GM06990 (cell line): ENCODE measurements around the gene ATP6V0B.

Experiments used
- DNase-seq: peaks from one replicate; pipeline ENCODE4 v3.0.0-alpha.2; 2011; ENCODE audit not compliant: insufficient read length; ENCODE audit errors: extremely low read depth
- H3K27me3 ChIP-seq: replicated peaks from 2 replicates; pipeline ENCODE4 v1.6.0; 2011; ENCODE audit warnings: low read length; ENCODE audit not compliant: control insufficient read depth, insufficient read depth
- H3K36me3 ChIP-seq: 2 replicates; pipeline ENCODE4 v1.5.1; 2011; ENCODE audit warnings: low read length; ENCODE audit not compliant: control insufficient read depth, insufficient read depth
- H3K4me3 ChIP-seq: replicated peaks from 2 replicates; pipeline ENCODE4 v1.5.1; 2011; ENCODE audit warnings: low read depth, mild to moderate bottlenecking, control low read depth, low read length
- CTCF ChIP-seq: IDR thresholded peaks from 2 replicates; pipeline ENCODE4 v1.5.1; 2011; ENCODE audit warnings: low read length, control low read depth, mild to moderate bottlenecking, inconsistent platforms; ENCODE audit not compliant: insufficient read depth, poor library complexity, severe bottlenecking

Gene ATP6V0B

GRCh38 chr1:43991476-43992231 is 16.9 kb downstream of the ATP6V0B start, which contains the start of gene CCDC24:
Gene CCDC24 (plus strand): TSS chr1:43991599. CDS start chr1:43991879, 280 bp downstream.
- Histone ChIP-seq H3K4me3 (peak within 1 kb of the TSS; percentile 85), H3K27me3 (no peaks in the 10 kb centered on the region), H3K36me3 (no peaks in the 10 kb centered on the region)
- TF ChIP-seq CTCF = no peak
- DNase-seq = peak; percentile 81

GRCh38 chr1:43992232-43992995 is 17.7 kb downstream of the ATP6V0B start:
- no peak for TF ChIP-seq CTCF
- H3K36me3 ChIP-seq = no peaks in the 10 kb centered on the region
- H3K27me3 ChIP-seq = no peaks in the 10 kb centered on the region
- H3K4me3 ChIP-seq = peak overlapping the region; percentile 85
- DNase-seq = no peak

- no peak for DNase-seq
- Histone ChIP-seq H3K4me3 (no peak overlapping the region), H3K27me3 (no peaks in the 10 kb centered on the region), H3K36me3 (no peaks in the 10 kb centered on the region)
- no peak for TF ChIP-seq CTCF
Observed at GRCh38 chr1:43993206-43993914, 18.6 kb downstream of the ATP6V0B start.

GRCh38 chr1:43994071-43994470 is 19.3 kb downstream of the ATP6V0B start:
- TF ChIP-seq CTCF = no peak
- no peaks in the 10 kb centered on the region for H3K27me3 ChIP-seq
- H3K4me3 ChIP-seq = no peak overlapping the region
- H3K36me3 ChIP-seq = no peaks in the 10 kb centered on the region
- no peak for DNase-seq

- Histone ChIP-seq H3K27me3 (no peaks in the 10 kb centered on the region), H3K4me3 (no peak overlapping the region)
- TF ChIP-seq CTCF = peak; percentile 49
Observed at GRCh38 chr1:43994794-43995790, 20.3 kb downstream of the ATP6V0B start.

More at GRCh38 chr1:43994794-43995790, 20.3 kb downstream of the ATP6V0B start:
- DNase-seq = no peak
- no peaks in the 10 kb centered on the region for H3K36me3 ChIP-seq
